GM19025 (cell line): Measurements from ENCODE around the gene APOA4.
"Not testable (repeated sequence)": the region's sequence is repeated elsewhere in the genome, so short reads cannot be mapped to it uniquely, and the experiment has no call there.

Source experiments
- ATAC-seq: cut with Tn5 transposase; IDR thresholded peaks from one replicate; pipeline ENCODE4 v1.9.1; 2021; ENCODE audit warnings: mild to moderate bottlenecking, low read depth, moderate library complexity; ENCODE audit not compliant: unreplicated experiment

APOA4 gene

GRCh38 chr11:116849486-116849885 lies 26.4 kb upstream of the APOA4 start:
- ATAC-seq, result no peak

DNA sequence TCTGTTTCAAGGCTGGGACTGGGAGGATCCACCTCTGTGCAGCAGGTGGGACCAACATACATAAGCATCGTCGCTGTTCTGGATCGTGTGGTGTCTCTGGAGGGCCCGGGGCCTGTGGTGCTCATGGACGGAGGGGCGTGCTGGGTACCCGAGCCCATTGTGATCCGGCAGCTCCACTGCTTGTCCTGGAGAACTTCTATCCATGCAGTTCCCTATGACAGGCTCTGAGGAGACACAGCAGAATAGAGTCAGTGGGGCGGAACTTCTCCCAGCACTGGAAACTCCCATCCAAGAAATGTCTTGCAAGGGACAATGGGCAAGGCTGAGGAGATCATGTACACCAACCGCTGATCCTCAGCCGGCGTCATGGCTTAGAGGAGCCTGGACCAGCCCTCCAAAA lies 26.0 kb upstream of the APOA4 start:
- ATAC-seq, result no peak

DNA sequence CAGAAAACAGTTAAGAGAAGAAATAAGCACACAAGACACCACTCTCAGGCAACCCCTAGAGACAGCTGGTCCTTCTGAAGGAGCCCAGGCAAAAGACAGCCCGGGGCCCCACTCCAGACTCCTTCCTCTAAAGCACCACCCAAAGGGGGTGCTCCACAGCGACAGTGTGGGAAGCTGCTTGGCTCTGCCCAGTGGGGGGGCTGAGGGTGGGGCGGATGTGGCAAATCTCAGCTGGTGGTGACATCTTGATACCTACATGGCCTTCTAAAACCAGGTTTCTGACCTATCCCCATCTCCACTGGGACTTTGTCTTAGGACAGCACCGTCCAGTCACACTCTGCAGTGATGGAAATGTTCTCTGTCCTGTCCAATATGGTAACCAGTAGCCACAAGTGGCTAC lies 24.5 kb upstream of the APOA4 start:
- ATAC-seq, result no peak

DNA sequence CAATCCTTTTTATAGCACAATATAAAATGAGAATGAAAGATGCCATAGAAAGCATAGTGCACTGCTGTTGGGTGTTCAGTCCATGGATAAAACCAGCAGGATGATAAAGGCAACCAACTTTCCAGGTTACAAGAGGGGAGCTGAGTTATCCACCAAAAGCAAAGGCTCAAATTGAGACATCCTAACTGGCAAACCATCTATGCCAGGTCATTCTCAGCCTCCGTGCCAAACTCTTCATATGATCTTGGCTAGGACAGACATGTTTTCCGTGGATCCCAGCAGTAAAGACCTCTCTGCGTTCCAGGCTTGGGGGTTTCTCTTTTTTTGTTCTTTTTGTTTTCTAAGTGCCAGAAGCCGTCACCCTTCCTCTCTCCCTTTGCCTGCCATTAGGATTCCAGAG lies 21.6 kb upstream of the APOA4 start:
- ATAC-seq, result no peak

GRCh38 chr11:116843661-116844060 lies 20.6 kb upstream of the APOA4 start:
- no peak for ATAC-seq

DNA sequence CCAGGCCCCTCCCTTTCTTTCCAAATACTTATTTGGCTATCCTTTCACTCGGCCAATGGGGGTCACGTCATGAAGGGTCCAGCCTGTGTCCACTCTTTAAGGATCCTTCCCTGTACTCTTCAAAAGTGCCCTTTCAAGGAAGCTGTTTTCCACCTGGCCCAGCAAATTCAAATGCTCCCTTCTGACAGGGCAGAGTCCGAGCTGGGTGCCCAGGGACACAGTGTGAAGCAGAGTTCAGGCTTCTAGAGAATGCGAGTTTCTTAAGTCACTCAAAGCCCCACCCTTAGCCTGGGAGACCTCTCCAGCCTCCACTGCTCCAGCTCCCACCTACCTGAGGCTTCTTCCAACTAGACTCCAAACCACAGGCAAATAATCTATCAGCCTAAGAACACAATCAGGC lies 19.8 kb upstream of the APOA4 start:
- no peak for ATAC-seq

DNA sequence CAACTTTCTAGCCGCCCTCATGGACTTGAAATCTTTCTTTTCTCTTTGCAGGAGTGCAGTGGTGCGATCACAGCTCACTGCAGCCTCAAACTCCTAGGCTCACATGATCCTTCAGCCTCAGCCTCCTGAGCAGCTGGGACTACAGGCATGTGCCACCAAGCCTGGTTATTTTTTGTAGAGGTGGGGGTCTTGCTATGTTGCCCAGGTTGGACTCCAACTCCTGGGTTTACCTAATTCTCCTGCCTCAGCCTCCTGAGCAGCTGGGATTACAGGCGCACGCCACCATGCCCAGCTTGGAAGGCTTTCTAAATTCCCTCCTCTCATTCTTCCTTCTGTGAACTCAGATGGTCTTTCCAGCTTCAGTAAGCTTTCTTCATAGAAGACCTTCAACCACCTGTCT lies 19.0 kb upstream of the APOA4 start:
- ATAC-seq, result no peak

DNA sequence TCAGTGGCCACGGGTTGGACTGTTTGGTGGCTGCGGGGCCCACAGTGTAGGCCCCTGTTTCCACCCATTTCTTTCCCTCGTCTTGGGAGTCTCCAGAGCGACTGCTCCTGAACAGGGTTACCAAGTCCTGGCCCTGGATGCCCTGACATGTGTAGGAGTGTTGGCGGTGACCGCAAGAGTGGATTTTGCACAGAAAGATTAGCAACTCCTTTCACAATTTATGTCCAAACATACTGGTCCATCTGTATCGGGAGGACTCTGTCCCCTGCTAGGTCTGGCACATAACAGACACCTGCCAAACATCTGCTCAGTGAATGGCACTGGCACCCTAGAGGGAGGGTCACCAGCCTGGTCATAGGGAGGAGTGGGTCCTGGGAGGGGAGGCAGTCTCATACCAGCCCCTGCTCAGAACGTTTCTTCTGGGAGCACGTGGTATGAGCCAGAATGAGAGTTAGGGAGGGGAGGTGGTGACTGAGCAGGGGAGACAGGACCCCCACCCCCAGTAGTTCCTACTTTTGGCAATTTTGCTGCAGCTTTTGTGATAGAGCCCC lies 17.7 kb upstream of the APOA4 start:
- ATAC-seq, result no peak

DNA sequence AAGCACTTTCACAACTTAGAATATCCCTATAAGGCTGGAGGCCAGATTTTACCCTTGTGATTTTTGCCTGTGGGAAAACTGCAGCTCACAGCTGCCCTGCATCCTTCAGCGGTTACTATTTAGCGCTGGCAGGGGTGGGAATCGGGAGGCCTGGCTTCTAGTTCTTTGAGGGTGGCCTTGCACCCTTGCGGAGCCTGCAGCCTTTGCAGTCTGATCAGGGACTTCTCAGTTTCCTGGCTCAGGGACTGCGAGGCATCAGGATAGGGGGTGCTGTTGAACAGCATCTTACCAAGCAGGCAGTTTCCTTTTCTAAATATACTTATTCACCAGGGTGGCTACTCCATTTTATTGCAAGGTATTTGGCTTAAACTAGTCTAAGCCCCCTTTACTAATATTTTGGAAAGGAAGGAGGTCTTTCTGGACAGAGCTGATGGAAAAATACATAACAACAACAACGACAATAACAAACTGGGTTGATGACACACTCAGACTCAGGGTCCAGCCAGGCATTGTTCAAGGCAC lies 17.2 kb upstream of the APOA4 start:
- ATAC-seq, result no peak

DNA sequence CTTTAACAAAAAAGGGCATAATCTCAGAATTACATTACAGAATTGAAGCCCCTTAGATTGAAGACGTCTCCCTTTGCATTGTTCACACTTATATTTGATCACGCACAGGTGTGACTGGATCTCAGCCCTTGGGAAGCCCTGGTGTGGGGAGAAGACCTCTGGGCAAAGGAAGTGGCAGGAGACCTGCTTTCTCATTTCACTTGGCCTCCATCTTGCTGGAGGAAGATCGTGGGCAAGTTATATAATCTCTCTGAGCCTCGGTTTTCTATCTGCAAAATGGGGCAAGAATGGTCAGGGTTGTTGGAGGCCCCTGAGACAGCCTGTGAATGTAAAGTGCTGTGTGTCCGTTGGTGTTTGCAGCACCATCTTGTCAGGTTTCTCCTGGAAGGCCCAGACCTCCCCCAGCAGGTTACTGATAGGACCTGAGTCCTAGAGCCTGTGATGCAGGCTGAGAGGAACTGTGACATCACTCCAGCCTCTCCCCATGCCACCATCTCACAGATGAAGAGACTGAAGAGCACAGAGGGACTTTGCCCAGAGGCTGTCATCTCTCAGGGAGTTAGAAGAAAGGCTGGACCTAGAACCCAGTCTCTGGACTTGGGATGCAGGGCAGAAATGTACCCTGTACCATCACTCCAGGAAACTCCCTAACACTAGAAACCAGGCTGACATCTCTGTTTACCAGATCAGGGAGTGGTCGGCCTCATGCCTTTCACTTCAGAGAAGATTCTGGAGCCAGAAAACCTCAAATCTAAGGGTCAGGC lies 15.4 kb upstream of the APOA4 start:
- no peak for ATAC-seq

DNA sequence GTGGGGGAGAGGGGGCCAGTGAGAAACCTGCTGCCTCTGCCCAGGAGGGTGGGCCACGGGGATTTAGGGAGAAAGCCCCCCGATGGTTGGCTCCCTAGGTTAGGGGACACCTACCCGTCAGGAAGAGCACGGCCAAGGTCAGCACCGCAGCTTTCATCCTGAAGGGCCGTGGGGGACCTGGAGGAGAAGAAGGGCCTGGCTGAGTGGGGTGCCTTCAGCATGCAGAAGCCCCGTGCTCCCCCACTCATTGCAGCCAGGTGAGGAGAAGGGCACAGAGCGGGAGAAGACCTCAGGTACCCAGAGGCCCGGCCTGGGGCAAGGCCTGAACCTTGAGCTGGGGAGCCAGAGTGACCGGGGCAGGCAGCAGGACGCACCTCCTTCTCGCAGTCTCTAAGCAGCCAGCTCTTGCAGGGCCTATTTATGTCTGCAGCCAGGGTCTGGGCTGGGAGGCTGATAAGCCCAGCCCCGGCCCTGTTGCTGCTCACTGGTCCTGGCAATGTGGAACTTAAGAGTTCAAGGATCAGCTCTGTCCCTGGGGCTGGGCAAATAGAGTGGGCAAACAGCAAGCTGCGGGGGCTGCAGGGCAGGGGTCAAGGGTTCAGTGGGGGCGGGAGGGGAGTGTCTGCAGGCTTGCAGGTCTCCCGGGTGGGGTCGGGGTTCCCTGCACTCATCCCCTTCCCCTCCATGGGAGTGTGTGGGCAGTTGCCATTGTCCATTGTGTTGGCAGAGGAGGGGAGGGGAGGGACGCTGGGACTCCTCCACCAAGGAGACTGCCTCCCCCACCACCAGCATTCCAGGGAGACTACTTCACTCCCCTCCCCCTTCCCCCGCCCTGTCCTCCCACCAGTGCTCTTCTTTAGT lies 14.4 kb upstream of the APOA4 start, which contains the start of gene APOA1:
APOA1 (minus strand) TSS at position 392 of the 861 bp plus-strand sequence; CDS start at position 157, 235 bp downstream.
- ATAC-seq, result no peak

- ATAC-seq, result no peak
Measured at GRCh38 chr11:116836632-116836991, 13.5 kb upstream of the APOA4 start.

DNA sequence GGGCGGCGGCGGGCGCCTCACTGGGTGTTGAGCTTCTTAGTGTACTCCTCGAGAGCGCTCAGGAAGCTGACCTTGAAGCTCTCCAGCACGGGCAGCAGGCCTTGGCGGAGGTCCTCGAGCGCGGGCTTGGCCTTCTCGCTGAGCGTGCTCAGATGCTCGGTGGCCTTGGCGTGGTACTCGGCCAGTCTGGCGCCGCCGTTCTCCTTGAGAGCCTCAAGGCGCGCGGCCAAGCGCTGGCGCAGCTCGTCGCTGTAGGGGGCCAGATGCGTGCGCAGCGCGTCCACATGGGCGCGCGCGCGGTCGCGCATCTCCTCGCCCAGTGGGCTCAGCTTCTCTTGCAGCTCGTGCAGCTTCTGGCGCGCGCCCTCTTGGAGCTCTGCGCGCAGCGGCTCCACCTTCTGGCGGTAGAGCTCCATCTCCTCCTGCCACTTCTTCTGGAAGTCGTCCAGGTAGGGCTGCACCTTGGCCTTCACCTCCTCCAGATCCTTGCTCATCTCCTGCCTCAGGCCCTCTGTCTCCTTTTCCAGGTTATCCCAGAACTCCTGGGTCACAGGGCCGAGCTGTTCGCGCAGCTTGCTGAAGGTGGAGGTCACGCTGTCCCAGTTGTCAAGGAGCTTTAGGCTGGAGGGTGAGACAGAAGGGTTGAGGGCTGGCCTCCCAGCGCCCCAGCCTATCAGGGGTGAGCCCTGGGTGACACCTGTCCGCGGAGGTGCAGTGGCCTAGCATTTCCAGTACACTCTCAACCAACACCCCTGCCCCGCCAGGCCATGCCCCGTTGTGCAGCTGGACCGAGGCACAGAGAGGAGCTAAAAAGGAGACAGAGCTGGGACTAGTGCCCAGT lies 12.9 kb upstream of the APOA4 start:
- peak; percentile 69 for ATAC-seq

DNA sequence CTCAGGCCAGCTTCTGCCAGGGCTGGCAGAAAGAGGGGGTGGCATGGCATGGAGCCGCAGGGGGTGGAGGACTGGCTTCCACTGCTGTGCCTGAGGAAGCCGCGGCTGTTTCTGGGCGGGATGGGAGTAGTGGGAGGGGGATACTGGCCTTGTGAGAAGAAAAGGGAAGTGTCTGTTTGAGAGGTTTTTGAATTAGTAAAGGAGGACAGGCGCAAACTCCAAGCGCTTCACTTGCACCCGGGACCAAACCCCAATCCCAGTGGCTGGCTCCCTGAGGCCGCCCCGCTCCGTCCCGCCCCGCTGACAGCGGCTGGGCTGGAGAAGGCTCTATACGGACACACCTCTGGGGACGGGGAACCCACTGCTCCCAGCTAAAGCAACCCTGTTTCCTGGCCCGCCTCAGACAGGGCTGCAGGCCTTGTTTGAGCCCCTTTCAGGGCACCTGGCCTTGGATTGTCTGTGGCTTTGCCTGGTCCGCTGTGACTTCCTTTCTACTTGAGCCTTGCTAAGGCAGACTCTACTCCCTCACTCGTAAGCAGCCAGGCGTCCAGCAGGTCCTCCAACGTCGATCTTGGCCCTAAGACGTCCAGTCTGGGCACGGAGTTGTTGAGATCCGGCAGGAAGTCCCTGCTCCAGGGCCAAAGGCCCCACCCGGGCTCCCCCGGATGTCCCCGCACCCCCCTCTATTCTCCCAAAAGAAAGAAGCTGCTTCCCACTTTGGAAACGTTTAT lies 12.1 kb upstream of the APOA4 start:
- ATAC-seq, result peak; percentile 12

DNA sequence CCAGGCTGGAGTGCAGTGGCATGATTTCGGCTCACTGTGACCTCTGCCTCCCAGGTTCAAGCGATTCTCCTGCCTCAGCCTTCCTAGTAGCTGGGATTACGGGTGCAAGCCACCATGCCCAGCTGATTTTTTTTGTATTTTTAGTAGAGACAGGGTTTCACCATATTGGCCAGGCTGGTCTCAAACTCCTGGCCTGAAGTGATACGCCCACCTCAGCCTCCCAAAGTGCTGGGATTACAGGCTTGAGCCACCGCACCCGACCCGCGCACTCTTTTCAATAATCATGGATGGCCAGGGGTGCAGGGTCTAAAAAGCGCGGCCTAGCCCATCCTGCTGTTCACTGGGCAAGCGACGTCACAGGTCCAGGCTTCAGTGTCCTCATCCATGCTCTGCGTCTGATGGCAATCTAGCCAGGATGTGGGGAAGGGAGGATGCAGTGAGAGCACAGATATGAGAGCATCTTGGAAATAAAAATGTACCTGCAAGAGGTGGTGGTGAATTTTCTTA lies 11.5 kb upstream of the APOA4 start:
- not testable (repeated sequence) for ATAC-seq

DNA sequence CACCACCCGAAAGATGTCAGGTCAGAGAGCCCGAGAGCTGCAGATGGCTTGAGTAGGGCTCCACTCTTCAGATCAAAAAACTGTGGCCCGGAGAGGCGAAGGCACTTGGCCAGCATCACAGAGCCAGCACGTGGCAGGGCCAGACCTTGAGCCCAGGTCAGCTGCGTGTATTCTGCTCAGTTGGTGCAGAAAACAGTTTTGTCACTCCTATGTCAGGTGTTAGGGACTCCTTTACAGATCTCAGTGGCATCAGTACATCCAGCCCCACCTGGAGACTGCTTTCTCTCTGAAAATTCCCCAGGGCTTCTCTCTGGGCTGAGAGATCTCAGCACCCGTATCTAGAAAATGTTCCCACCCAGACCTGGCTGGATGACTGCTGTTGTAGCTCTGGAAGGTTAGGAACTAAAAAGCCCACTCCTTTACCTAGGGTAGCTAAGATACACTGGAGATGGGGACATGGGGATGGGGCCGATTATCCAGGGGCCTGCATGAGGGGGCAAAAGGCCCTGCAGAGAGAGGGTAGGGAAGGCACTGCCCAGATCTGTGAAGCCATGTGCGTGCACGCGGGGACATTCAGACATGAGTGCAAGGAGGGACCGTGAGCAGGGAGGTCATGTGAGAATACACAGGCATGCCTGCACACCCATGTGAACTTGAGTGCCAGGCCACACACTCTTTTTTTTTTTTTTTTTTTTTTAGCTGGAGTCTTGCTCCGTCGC lies 10.9 kb upstream of the APOA4 start:
- no peak for ATAC-seq

DNA sequence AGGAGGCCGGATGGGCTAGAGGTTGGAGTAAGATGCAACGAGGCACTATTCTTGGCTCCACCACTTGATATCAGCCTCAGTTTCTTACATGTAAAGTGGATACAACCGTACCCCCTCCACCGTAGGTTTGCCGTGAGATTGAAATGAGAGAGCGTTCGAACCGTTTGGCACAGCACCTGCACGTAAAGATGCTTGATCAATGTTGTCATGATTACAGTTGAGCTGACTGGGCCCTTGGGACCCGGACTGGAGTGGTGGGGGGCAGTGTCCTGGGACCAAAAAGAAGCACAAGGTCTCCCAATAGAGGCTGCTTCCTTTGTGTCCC lies 10.3 kb upstream of the APOA4 start:
- no peak for ATAC-seq

DNA sequence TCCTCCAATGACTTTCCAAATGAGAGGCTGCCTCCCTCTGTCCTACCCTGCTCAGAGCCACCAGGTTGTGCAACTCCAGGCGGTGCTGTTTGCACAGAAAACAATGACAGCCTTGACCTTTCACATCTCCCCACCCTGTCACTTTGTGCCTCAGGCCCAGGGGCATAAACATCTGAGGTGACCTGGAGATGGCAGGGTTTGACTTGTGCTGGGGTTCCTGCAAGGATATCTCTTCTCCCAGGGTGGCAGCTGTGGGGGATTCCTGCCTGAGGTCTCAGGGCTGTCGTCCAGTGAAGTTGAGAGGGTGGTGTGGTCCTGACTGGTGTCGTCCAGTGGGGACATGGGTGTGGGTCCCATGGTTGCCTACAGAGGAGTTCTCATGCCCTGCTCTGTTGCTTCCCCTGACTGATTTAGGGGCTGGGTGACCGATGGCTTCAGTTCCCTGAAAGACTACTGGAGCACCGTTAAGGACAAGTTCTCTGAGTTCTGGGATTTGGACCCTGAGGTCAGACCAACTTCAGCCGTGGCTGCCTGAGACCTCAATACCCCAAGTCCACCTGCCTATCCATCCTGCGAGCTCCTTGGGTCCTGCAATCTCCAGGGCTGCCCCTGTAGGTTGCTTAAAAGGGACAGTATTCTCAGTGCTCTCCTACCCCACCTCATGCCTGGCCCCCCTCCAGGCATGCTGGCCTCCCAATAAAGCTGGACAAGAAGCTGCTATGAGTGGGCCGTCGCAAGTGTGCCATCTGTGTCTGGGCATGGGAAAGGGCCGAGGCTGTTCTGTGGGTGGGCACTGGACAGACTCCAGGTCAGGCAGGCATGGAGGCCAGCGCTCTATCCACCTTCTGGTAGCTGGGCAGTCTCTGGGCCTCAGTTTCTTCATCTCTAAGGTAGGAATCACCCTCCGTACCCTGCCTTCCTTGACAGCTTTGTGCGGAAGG lies 9.5 kb upstream of the APOA4 start:
- ATAC-seq, result no peak
